ENCODE results near the gene SAMD4B.
"Not testable (repeated sequence)": the region's sequence is repeated elsewhere in the genome, so short reads cannot be mapped to it uniquely, and the experiment has no call there.

GRCh38 chr19:39332738-39333137 is 9.5 kb upstream of the SAMD4B start:
- not testable (repeated sequence) for TF ChIP-seq POLR2A (IDR thresholded peaks at IDR 0.05; ENCODE audit: control extremely low read depth in 1 of 2, low read depth in 2 of 2, low read length in 2 of 2); POU5F1 (IDR thresholded peaks at IDR 0.05; ENCODE audit: low read depth, low read length); MAX (IDR thresholded peaks at IDR 0.05); CHD2 (IDR thresholded peaks at IDR 0.05; ENCODE audit: low read length); CTCF (IDR thresholded peaks at IDR 0.05; ENCODE audit: control extremely low read depth in 1 of 3, insufficient read depth in 1 of 3, low read depth in 1 of 3, low read length in 3 of 3); POLR2AphosphoS5 (IDR thresholded peaks at IDR 0.05; ENCODE audit: low read depth, low read length); CBX5 (IDR thresholded peaks at IDR 0.05; ENCODE audit: low read depth, low read length); EZH2 (IDR thresholded peaks at IDR 0.05; ENCODE audit: low read depth, low read length, severe bottlenecking); SP1 (IDR thresholded peaks at IDR 0.05; ENCODE audit: low read depth, low read length); ZNF274 (IDR thresholded peaks at IDR 0.05; ENCODE audit: borderline replicate concordance, extremely low read depth, low read length); JUND (IDR thresholded peaks at IDR 0.05; ENCODE audit: low read length); GTF2F1 (IDR thresholded peaks at IDR 0.05; ENCODE audit: borderline replicate concordance, low read depth, low read length); SIN3A (conservative IDR thresholded peaks at IDR 0.05 in 1 of 2, IDR thresholded peaks at IDR 0.05 in 1 of 2; ENCODE audit: low read depth in 1 of 2, low read length in 2 of 2); E2F6 (IDR thresholded peaks at IDR 0.05)

Measured in H1 (cell line).